Lower lobe of right lung (tissue), 2 donors: Measurements from ENCODE around the gene GPR151. TPM values are rescaled to one million over a fixed set of nuclear protein-coding genes. Genes with fewer than 3 reads are reported as not detected.

Experiments
- ATAC-seq, 2 donors: fragments of 200-7000 bp; cut with Tn5 transposase; one replicate each; pipeline ENCODE4 v1.9.1; 2020 to 2022; ENCODE audit warnings: mild to moderate bottlenecking in 2 of 2, moderate library complexity in 2 of 2
- DNase-seq: peaks from one replicate; pipeline ENCODE4 v3.0.0-alpha.2; 2020
- H3K27ac ChIP-seq: fragments of 200-600 bp; one replicate; pipeline ENCODE4 v1.8.0; 2022
- H3K27me3 ChIP-seq: fragments of 200-600 bp; one replicate; pipeline ENCODE4 v1.8.0; 2022; ENCODE audit warnings: low read depth
- H3K36me3 ChIP-seq: fragments of 200-600 bp; one replicate; pipeline ENCODE4 v1.8.0; 2022; ENCODE audit warnings: mild to moderate bottlenecking
- H3K4me1 ChIP-seq: fragments of 200-600 bp; one replicate; pipeline ENCODE4 v1.8.0; 2022
- H3K4me3 ChIP-seq: fragments of 200-600 bp; one replicate; pipeline ENCODE4 v1.8.0; 2022; ENCODE audit warnings: mild to moderate bottlenecking
- H3K9me3 ChIP-seq: fragments of 200-600 bp; one replicate; pipeline ENCODE4 v1.8.0; 2022
- intact Hi-C: fragments of 100-400 bp; cut with DNase I; formaldehyde crosslinking; loops from one replicate; pipeline ENCODE4 v1.11.0; 2022
- total RNA-seq: library from RNA; stranded (reverse); fragmentation: NEBNext Ultra II Directional; extraction: Animal tissue kit (Norgen Biotek cat#: 25700); gene quantifications from one replicate; pipeline ENCODE4 v1.2.1, GENCODE V29; 2021
- TF ChIP-seq, protein P1 (sequence below): fragments of 200-600 bp; IDR thresholded peaks from one replicate; pipeline ENCODE4 v1.8.0; 2022; ENCODE audit warnings: antibody characterized with exemption, mild to moderate bottlenecking
- donor health status: DM: no; HTN: yes; CAD: no; lungs with severe emphysema.

Gene GPR151
- total RNA-seq, 1 donor from 2014 or later = not detected

DNA sequence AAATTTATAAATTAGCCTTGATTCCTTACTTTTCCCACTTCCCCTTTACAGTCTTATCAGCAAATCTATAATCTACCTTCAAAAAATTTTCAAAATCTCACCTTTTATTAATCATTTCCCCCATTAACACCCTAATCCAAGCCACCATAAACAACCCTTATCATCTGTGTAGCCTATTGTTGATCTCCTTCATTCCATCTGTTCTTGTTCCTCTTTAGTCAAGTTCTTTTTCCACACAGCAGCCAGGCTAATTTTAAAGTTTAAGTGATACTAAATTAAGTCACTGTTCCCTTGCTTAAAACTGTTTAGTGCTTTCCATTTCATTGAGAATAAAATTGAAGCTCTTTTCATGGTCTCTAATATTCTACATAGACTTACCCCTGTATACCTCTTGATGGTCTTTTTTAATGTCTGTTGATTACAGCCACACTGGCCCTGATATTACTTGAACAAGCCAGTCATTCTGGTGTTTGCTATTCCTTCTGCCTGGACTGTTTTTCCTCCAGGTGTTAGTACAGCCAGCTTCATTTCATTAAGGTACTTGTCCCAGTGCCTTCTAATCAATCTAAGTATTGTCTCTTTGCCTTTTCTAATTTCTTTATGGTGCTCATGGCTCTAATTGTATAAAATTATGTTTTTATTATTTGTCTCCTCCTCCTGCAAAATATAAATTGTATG, 31.1 kb downstream of the GPR151 start:
- Histone ChIP-seq H3K27ac (no peak overlapping the region), H3K36me3 (peaks cover 81% of the 10 kb centered on the region), H3K4me3 (no peak overlapping the region), H3K9me3 (no peaks in the 10 kb centered on the region), H3K27me3 (no peaks in the 10 kb centered on the region), H3K4me1 (no peaks in the 10 kb centered on the region)
- ATAC-seq (no peak), DNase-seq (no peak)
- intact Hi-C loops = no loop called here
- TF ChIP-seq, protein P1, sequence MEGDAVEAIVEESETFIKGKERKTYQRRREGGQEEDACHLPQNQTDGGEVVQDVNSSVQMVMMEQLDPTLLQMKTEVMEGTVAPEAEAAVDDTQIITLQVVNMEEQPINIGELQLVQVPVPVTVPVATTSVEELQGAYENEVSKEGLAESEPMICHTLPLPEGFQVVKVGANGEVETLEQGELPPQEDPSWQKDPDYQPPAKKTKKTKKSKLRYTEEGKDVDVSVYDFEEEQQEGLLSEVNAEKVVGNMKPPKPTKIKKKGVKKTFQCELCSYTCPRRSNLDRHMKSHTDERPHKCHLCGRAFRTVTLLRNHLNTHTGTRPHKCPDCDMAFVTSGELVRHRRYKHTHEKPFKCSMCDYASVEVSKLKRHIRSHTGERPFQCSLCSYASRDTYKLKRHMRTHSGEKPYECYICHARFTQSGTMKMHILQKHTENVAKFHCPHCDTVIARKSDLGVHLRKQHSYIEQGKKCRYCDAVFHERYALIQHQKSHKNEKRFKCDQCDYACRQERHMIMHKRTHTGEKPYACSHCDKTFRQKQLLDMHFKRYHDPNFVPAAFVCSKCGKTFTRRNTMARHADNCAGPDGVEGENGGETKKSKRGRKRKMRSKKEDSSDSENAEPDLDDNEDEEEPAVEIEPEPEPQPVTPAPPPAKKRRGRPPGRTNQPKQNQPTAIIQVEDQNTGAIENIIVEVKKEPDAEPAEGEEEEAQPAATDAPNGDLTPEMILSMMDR = no peak

DNA sequence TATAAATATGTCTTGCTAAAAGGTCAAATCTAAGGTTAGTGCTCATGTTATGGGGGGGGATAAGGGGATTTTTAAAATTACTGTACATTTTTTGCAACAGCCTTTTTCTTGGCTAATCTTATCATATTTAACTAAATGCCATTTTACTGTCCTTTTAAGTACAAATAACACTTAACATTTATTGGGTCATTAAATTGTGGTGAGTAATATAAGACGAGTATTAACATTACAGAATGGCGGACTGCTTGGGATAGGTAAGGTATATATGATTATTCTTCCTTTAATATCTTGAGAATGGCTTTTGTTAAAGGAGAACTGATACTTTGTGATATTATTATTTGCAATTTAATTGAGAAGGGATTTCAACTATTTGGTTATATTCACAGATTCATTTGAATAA, 33.2 kb downstream of the GPR151 start:
- intact Hi-C loops = no loop called here
- DNase-seq (no peak), ATAC-seq (no peak)
- Histone ChIP-seq H3K27me3 (no peaks in the 10 kb centered on the region), H3K9me3 (no peaks in the 10 kb centered on the region), H3K4me1 (no peaks in the 10 kb centered on the region), H3K36me3 (peaks cover 86% of the 10 kb centered on the region), H3K27ac (no peak overlapping the region), H3K4me3 (no peak overlapping the region)
- TF ChIP-seq, protein P1 = no peak

DNA sequence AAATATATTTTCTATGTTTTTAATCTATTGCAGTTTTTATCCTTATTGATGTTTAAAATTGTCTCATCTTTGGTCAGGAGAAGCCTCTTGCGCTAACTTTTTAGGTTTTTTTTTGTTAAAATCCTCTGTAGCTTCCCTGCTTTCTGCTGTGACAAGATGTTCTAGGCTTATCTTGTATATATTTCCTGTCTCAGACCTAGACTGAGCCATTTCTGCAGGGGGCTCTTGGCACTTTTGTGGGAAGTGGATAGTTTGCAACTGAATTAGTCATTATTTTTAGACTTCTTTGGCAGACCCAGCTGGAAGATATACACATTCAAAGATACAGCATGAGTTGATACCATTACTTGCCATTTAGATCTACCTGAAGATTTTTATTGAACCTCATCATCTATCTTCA, 40.1 kb downstream of the GPR151 start:
- intact Hi-C loops = no loop called here
- Histone ChIP-seq H3K27ac (no peak overlapping the region), H3K27me3 (no peaks in the 10 kb centered on the region), H3K4me3 (no peak overlapping the region), H3K36me3 (peaks cover 80% of the 10 kb centered on the region), H3K4me1 (no peaks in the 10 kb centered on the region), H3K9me3 (no peaks in the 10 kb centered on the region)
- TF ChIP-seq, protein P1 = no peak
- DNase-seq (no peak), ATAC-seq (no peak)

DNA sequence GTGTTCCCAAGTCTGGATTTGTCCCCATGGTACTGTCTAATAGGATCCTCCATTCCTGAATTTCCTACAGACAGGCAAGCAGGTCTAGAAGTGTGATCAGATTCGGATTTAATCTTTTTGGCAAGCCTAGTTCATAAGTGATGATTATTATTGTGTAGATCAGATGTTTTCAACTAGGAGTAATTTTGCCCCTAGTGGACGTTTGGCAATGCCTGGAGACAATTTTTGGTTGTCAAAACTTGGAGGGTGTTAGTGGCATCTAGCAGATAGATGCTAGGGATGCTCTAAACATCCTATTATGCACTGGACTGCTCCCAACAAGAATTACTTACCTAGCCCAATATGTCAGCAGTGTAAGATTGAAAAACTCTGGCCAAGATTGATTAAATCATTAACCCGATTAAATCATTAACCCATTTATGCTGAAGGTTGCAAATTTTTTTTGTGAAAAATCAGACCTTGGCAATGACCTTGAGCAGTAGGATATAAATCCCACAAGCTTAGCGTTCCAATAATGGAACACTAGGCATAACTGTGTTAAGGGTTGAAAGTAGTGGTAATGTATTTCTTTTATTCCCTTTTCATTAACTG, 40.7 kb downstream of the GPR151 start:
- Histone ChIP-seq H3K4me1 (no peaks in the 10 kb centered on the region), H3K27ac (no peak overlapping the region), H3K4me3 (no peak overlapping the region), H3K27me3 (no peaks in the 10 kb centered on the region), H3K36me3 (peaks cover 80% of the 10 kb centered on the region), H3K9me3 (no peaks in the 10 kb centered on the region)
- ATAC-seq (no peak), DNase-seq (no peak)
- TF ChIP-seq, protein P1 = no peak
- intact Hi-C loops = no loop called here

DNA sequence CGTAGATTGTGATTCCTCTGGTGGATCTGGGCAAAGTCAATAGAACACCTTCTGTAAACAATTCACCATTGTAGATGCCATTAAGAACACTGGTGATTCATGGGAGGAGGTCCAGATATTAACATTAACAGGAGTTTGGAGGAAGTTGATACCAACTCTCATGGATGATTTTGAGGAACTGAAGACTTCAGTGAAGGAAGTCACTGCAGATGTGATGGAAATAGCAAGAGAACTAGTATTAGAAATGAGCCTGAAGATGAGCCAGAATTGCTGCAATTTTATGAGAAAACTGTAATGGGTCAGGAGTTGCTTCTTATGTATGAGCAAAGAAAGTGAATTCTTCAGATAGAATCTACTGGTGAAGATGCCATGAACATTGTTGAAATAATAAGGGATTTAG, 41.9 kb downstream of the GPR151 start:
- no peak for ATAC-seq
- H3K4me3 ChIP-seq = no peak overlapping the region
- TF ChIP-seq, protein P1 = no peak
- H3K4me1 ChIP-seq = no peaks in the 10 kb centered on the region
- intact Hi-C loops = no loop called here
- H3K27me3 ChIP-seq = no peaks in the 10 kb centered on the region
- peaks cover 82% of the 10 kb centered on the region for H3K36me3 ChIP-seq
- H3K27ac ChIP-seq = no peak overlapping the region
- H3K9me3 ChIP-seq = no peaks in the 10 kb centered on the region
- no peak for DNase-seq
